ENCODE measurements around the gene GYPE.
"Not testable (repeated sequence)": the region's sequence is repeated elsewhere in the genome, so short reads cannot be mapped to it uniquely, and the experiment has no call there.

Gene GYPE

GRCh38 chr4:143905440-143905839, at the start of gene GYPE:
Gene GYPE, minus strand, starts transcription at chr4:143905559. Its CDS starts 52 bp downstream, at chr4:143905507.
- not testable (repeated sequence) for DNase-seq

- DNase-seq = not testable (repeated sequence)
These were observed 46.2 kb upstream of the GYPE start for GRCh38 chr4:143951458-143951972.

DNA sequence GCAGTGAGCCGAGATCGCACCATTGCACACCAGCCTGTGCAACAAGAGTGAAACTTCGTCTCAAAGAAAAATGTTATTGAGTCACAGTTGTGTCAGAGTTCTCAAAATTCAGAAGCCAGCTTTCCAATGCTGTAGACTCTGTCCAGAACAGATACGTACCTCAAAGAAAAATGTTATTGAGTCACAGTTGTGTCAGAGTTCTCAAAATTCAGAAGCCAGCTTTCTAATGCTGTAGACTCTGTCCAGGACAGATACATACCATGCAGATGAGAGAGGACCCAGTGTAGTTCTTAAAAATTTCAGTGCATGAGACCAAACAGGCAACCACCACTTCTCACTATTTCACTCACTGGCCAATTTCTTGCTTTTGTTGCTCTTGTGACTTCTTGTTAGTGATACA, 45.6 kb upstream of the GYPE start:
- not testable (repeated sequence) for DNase-seq

DNA sequence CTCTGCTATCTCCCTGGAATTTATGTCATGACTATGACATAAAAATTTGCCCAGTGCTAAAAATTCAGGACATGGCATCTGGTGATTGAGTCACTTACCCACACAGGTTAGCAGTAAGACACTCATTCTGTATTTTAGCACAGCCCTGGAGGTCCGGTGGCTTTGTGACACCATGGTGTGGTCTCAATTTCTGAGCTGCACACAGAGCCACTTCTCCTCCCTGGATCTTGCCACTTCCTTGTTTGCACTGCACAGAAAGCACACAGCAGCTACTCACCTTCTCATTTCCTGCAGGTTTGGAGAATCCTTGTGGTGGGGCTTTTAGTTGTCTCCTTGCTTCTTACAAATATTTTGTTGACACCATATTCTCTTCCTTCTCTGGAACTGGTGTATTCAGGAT, 44.8 kb upstream of the GYPE start:
- not testable (repeated sequence) for DNase-seq

GRCh38 chr4:143947493-143947892, 42.1 kb upstream of the GYPE start:
- DNase-seq = not testable (repeated sequence)

GRCh38 chr4:143940708-143941107, 35.3 kb upstream of the GYPE start:
- DNase-seq = not testable (repeated sequence)

DNA sequence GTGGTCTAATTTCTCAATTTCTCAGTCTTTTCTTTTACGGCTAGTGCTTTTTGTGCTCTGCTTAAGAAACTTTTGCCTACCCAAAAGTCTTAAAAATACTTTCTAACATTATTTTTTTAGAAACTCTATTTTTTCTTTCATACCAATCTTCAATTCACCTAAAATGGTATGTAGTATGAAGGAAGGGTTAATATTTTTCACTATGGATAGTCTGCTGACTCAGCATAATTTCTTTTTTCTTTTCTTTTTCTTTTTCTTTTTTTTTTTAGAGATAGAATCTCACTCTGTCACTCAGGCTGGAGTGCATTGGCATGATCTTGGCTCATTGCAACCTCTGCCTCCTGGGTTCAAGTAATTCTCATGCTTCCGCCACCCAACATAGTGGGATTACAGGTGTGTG, 34.2 kb upstream of the GYPE start:
- DNase-seq = no peak

DNA sequence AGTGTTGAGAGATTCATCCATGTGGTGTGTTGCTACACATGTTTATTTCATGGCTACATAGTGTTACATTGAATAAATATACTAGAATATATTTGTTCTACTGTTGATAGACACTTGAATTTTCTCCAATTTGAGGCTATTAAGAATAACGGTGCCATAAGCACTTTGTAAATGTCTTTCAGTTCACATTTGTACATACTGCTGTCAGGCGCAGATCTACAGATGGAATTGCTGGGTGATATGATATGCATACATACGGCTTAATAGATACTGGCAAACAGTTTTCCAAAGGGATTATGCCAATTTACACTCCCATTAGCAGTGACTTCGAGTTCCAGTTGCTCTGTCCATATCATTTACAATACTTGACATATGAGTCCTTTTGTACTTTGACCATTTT, 33.5 kb upstream of the GYPE start:
- not testable (repeated sequence) for DNase-seq

DNA sequence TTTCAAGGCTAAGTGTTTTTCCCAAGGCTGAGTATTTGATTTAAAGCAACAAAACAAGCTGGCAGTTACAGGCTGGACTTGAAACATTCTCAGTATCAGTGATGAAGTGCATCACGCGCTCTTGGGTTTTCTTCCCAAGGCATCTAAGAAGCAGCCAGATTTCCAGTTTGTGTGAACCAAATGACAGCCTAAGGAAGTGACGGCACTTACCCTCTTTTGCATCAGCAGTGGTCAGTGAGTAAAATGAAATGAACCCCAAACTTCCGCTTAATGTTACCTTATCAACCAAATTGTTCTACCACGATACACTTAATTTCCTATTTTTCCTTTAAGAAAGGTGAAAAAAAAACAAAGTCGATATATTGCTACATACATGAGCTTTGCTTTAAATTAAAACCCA, 15.8 kb upstream of the GYPE start:
- no peak for DNase-seq

DNA sequence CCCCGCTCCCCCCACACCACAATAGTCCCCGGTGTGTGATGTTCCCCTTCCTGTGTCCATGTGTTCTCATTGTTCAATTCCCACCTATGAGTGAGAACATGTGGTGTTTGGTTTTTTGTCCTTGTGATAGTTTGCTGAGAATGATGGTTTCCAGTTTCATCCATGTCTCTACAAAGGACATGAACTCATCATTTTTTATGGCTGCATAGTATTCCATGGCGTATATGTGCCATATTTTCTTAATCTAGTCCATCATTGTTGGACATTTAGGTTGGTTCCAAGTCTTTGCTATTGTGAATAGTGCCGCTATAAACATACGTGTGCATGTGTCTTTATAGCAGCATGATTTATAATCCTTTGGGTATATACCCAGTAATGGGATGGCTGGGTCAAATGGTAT, 11.1 kb upstream of the GYPE start:
- DNase-seq = not testable (repeated sequence)

DNA sequence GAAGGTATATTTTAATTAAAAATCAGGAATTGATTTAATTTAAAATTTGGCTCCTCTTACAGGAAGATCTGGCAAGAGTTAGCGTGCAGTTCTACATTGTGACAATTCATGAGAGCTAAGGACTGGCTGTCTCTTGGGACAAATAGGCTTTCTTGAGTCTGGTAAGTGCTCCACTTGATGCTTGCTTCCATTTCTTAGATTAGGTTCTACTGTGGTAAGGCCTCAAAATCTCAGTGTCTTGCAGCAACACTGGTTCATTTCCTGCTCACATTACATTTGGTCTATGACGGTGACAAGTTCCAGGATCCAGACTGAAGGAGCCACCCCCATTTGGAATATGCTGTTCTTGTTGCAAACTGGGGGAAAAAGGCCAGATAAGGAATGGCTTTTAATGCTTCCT, 7.1 kb upstream of the GYPE start:
- DNase-seq = not testable (repeated sequence)

DNA sequence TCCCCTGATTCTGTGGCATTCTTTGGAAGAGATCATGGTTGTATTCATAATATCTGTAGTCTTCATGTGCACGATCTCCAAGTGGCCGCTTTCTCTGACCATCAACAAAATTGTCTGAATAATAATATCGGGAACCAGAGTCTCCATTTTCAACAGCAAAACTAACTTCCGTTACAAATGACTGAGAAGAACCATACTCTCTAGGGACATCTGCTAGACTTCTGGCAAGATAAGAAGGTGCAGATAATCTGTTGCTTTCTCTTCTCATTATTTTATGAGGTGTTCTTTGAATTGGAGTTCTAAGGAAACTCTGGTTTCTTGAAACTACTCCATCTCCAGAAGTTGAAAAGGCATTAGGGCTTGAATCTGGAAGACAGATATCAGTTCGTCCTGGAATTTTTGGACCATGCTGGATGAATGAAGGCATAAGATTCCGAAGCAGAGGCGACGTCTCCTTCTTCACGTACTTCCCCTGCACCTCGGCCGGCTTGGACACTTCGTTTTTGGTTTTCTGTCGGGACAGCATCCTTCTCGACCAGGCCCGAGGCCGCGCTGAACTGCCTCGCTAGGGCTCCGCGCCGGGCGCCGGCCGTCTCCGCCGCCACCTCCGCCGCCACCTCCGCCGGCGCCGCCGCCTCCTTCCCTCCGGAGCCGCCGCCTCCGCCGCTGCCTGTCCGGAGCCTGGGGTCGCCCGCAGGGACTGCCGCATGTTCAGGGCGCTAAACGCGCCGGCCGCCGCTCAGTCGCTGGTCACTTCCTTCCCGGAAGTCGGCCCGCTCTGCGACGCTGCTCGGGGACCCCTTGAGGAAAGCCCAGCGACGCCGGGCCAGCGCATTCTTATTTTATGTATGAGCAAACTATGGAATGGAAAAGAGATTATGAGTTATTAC, 6.4 kb upstream of the GYPE start:
- DNase-seq = not testable (repeated sequence)

GRCh38 chr4:143910906-143911305, 5.5 kb upstream of the GYPE start:
- DNase-seq = not testable (repeated sequence)

GRCh38 chr4:143907811-143908210, 2.5 kb upstream of the GYPE start:
- DNase-seq = not testable (repeated sequence)

DNA sequence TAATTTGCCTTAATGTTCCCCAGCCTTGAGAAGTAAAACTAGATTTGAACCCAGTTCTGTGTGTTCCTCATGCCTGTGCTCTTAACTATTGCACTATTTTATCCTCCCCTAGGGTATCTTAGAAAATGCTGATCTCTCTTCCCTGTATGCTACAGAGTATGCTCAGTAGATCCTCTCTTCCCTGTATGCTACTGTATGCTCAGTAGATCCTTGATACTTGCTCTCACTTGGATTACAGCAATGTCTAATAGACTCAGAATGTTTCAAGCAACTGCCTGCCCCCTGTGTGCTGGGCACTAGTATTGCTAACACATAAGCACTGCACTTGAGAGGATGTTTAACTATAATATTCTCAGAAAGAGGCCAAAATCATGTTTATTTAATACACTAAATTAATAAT, 928 bp downstream of the GYPE start:
- DNase-seq = not testable (repeated sequence)

GRCh38 chr4:143890323-143890722, 15.0 kb downstream of the GYPE start:
- not testable (repeated sequence) for DNase-seq

- not testable (repeated sequence) for DNase-seq
These were observed 17.2 kb downstream of the GYPE start for GRCh38 chr4:143888189-143888588.

DNA sequence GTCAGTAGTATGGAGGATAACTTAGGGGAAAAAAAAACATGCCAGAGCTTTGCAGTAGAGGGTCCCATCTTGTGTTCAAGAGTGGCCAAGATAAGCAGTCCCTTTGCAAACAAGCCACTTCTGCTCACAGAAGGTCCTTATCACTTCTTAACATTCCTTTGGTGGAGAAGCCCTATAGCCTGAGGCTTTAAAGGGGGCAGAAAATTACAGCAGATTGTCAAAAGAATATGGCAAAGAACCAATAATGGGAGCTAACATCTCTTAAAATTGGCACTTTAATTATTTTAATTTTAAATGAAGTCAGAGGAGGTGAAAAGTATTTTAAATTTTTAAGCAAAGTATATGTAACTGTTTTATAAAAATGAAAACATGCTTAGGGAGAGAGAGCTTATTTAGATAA, 20.4 kb downstream of the GYPE start:
- DNase-seq = not testable (repeated sequence)

GRCh38 chr4:143883529-143883928, 21.8 kb downstream of the GYPE start:
- DNase-seq = no peak

DNA sequence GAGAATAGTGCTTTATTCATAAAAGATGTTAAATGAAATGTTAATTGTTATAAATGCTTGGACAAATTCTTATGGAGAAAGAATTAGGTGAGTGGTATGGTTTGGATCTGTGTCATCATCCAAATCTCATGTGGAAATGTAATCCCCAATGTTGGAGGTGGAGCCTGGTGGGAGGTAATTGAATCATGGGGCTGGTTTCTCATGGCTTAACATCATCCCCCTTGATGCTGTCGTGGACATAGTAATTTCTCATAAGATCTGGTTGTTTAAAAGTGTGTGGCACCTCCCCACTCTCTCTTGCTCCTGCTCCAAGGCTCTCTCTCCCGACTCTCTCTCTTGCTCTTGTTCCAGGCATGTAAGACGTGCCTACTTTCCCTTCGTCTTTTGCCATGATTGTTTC, 22.5 kb downstream of the GYPE start:
- no peak for DNase-seq

- DNase-seq = not testable (repeated sequence)
These were observed 25.8 kb downstream of the GYPE start for GRCh38 chr4:143879561-143879960.

DNA sequence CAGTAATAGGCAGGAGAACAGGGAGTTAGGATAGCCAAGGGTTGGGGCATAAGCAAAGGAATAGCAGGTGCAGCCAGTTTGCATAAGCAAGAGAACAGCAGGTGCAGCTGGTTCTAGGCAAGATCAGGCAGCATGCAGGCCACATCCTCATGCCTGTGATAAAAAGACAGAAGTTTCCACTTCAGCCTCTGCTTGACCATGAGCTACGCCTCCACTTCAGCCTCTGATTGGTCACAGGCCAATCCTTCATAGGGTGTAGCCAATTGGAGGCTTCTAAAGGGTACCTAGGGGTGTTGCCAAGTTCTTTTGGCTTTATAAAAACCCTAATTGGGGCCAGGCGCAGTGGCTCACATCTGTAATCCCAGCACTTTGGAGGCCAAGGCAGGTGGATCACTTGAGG, 30.0 kb downstream of the GYPE start:
- not testable (repeated sequence) for DNase-seq

GRCh38 chr4:143870523-143871268, 34.7 kb downstream of the GYPE start:
- not testable (repeated sequence) for DNase-seq

DNA sequence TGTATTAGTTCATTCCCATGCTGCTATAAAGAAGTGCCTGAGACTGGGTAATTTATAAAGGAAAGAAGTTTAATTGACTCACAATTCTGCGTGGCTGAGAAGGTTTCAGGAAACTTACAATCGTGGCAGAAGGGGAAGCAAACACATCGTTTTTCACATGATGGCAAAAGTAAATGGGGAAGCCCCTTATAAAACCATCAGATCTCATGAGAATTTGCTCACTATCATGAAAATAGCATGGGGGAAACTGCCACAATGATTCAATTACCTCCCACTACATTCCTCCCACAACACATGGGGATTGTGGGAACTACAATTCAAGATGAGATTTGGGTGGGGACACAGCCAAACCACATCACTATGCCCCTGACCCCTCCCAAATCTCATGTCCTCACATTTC, 35.4 kb downstream of the GYPE start:
- DNase-seq = not testable (repeated sequence)
